ENCODE measurements around the gene MUC15.

MUC15 gene

DNA sequence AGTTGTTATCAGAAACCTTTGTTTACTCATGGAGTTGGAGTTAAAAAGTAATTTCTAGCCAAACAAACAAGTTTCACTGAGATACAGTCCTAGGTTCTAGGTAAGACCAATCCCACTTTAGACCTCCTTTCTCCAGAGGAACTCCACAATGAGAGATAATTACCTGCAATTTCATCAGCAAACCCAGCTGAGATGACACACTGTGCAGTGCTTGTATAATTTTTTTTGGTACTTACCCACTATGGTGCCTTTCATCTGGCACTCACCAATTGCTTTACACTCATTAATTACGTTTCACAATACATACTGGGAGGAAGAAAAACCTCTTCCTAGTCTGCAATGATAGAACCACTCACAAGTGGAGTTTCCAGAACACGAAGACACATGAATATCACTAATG, 1.8 kb upstream of the MUC15 start:
- no peak for DNase-seq

DNA sequence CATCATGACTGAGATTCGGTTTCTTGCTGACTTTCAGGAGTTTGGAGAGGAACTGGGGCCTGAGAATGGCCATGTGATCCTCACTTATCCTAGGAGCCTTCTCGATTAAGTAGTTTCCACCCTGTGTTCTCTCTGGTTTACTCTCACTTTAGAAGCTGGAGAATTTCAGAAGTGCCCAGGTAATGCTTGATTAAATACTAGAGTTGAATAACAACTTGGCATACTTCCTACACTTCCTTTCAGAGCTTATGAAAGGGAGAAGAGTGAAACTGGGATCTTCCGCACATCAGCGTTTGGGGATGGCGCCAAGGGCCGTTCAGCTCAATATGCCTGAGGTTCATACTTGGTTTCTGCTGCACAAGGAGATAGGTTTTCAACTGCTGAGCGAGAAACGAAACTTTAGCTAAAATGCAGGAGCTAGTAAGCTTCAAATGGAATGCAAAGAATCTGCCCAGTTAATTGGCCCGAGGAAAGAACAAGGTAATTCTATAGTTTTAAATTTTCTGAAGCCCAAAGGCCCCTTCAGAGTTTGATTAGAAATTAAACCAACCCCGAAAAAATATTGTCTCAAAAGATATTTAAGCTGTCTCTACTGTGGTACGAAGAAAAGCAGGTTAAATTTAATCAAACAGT, 823 bp upstream of the MUC15 start:
- DNase-seq: no peak

GRCh38 chr11:26569646-26570045, 2.4 kb downstream of the MUC15 start:
- no peak for DNase-seq

GRCh38 chr11:26558190-26558589, 13.9 kb downstream of the MUC15 start:
- DNase-seq: no peak

DNA sequence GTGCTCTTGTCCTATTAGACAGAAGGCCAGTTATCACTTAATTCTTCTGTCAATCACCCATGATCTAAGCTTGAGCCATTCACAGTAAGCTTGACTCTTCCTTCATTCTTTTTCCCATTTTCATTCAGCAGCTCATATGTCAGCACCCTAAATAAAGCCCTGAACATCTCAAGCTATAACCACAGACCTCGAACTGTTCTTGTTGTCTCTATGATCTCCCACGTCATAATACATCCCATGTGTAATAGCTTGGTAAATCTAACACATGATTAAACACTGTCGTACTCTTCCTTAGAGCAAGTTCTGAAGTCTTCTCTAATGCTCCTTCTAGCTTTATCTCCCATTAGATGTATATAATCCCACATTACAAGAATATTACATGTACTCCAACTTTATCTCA, 14.4 kb downstream of the MUC15 start:
- no peak for DNase-seq

DNA sequence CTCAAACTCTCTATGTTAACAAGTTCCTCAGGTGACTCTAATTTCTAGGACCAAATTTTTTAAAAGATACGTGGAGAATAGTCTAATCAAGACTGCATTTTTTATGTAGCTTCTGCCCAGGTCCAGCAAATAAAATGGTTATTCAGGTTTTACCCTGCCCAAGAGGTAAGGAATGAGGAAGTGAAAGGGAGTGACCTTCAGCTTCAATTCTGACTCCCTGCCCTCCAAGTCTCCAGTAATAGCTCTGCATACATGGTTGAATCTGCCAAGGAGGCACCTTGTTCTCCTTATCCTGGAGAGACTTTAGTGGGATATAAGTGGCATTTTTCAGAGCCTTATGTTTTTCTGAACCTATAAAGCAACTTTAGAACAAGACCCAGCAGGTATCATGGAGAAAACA, 15.5 kb downstream of the MUC15 start:
- DNase-seq: no peak

GRCh38 chr11:26554455-26554854, 17.6 kb downstream of the MUC15 start:
- no peak for DNase-seq

DNA sequence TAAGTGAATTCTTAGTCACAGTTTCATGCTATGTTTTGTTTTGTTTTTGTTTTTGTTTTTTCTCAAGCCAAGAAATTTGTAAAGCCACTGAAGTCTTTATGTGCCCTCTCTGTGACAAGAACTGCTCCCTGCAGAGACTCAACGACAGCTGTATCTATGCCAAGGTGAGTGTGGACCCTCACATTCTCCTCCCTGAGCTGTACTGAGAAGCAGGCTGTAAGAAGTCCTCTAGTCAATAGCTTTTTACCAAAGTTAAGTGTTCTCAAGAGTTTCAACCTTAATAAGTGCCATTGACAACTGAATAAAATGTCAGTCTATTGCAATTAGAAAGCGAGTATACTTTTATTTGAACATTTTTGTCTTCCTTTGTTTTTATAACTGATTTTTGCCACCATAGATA, 18.9 kb downstream of the MUC15 start:
- DNase-seq: no peak

GRCh38 chr11:26551186-26551801, 20.8 kb downstream of the MUC15 start:
- DNase-seq: no peak

GRCh38 chr11:26550022-26550421, 22.0 kb downstream of the MUC15 start:
- DNase-seq: no peak

DNA sequence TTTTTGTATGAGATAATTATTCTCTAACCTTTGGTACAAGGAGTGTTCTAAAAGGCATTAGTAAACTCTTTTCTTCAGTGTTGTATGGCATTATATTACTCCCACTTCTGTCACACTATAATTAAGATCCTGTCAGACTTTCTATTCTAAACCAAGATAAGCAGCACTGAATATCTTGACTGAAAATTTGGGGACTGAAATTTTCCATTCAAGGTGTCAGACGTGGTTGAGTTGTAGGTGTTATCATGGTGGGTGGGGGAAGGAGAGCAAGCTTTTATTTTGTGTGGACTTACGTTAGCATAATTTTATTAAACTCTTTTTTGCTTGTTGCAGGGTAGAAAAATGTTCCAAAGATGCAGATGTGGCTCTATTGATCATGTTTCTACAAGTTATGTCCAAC, 22.9 kb downstream of the MUC15 start:
- DNase-seq: no peak

GRCh38 chr11:26541870-26542269, 30.2 kb downstream of the MUC15 start:
- DNase-seq: no peak

GRCh38 chr11:26539517-26539916, 32.5 kb downstream of the MUC15 start:
- no peak for DNase-seq

DNA sequence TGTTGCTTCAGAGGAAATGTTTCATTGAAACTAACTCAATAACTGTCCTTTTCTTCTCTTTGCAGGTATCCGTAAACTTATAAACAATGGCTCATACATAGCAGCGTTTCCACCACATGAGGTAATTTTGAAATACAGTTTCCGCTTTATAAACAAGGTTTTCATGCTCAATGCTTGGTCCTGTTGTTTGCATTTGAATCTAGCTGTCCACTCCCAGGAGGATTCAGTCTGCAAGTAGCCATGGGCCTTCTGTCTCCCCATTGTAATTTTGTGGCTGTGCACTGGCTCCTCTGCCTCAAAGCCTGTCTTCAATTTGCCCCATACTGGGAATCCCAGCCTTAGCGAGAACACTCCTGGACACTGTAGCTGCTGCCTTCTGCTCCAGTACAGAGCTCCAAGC, 34.7 kb downstream of the MUC15 start:
- DNase-seq: no peak

- no peak for DNase-seq
These were observed 44.4 kb downstream of the MUC15 start for GRCh38 chr11:26527685-26528084.

GRCh38 chr11:26522912-26523610, 49.0 kb downstream of the MUC15 start:
- no peak for DNase-seq

DNA sequence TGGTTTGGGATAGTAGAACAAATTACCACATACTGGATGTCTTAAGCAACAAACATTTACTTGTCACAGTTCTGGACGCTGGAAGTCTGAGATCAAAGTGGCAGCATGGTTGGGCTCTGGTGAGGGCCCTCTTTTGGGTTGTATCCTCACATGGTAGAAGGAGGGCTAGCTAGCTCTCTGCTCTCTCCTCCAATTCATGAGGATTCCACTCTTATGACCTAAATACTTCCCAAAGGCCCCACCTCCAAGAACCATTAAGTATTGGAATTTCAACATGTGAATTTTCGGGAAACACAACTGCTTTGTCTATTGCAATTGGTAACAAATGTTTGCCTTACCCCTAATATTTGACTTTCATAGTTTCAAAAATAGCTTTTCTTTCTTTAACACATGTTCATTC, 52.6 kb downstream of the MUC15 start:
- no peak for DNase-seq

GRCh38 chr11:26512196-26512595, 59.9 kb downstream of the MUC15 start:
- no peak for DNase-seq

DNA sequence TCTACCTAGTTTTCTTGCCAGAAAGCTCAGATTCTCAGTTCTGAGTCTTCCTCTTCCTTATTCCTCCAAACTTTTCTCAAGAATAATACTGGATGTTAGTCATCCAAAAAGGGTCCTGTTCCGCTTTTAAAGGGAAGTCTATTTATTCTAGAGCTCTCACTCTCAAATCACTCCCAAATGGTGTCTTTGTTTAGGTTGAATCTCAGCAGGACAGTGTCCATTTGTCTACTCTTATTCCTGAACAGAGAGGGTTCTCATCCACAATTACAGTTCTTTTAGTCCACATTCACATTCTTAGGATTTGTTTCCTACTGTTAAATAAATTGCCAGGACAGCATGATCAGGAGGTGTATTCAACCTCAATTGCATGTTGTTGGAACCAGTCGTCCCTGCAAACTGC, 61.3 kb downstream of the MUC15 start:
- no peak for DNase-seq

DNA sequence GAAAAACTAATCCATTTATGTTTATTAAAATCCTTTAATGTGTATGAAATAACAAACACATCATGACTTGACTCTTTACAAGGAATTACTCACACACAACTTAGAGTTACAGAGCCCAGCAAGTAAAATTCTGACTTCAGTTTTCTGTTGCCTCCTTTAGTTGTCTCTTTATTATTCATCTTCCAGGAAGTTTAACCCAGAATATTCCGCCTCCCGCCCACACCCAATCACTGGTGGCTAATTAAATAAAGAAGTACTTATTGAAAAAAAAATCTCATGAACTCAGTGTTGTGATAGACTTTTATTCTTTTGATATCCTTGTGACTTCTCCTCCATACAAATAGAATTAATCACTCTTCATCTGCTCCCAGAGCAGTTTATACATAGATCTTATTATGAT, 61.9 kb downstream of the MUC15 start:
- DNase-seq: no peak

All from GF-D8 (cell line).